GM18498 (cell line): Measurements from ENCODE around the gene LMF2.
A peak's percentile ranks its signal among the peaks of the same experiment; 100 is the strongest.
"Not testable (repeated sequence)": the region's sequence is repeated elsewhere in the genome, so short reads cannot be mapped to it uniquely, and the experiment has no call there.

ENCODE experiments used
- ATAC-seq: cut with Tn5 transposase; IDR thresholded peaks from one replicate; pipeline ENCODE4 v1.9.1; 2021; ENCODE audit warnings: mild to moderate bottlenecking, moderate library complexity; ENCODE audit not compliant: unreplicated experiment

The LMF2 gene

DNA sequence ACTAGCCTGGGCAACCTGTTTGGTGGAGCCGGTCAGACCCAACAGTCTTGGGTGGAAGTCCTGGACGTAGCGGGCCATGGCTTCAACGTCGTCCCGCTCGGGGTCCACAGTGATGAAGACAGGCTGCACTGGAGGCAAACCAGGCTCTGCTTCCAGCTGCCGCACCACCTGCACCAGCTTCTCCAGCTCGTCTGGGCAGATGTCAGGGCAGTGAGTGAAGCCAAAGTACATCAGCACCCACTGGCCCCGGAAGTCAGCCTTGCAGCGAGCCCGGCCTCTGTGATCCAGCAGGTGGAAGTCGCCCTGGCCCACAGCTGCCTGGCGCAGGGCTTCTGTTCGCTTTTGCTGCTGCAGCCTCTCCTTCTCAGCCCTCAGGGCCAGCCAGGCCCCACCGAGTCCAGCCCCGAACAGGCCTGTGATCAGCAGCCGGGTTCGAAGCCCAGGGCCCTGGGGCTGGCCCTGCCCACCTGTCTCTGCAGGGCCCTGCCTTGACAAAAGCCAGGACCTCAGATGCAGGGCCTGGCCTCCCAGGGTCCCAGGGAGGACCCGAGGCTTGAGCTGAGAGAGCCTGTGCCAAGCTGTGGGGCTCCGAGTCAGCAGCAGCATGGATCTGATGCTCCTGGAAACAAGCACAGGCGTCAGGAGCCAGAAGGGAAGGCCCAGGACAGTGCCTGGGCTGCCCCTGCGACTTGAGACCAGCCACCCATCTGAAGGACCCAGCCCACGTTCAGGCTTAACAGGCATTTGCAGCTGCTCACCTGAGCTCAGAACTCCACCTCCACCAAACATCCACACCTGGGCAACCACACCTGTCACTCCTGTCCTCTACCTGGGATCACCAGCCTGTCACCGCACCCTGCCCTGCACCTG, 16.5 kb upstream of the LMF2 start:
- no peak for ATAC-seq

DNA sequence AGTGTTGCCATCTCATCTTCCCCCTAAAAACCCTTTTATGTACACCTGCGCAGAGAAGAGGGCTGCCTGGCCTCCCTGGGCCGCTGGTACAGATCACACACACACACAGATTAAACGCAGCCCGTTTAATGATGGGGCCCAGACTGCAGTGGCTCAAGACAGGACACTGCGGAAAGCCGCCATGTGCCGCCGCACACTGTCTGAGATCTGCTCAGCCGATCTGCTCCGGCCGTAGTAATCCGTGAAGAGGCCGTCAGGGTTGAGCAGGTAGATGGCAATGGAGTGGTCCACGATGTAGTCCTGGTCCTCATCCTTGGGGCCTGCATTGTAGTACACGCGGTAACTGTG, 15.9 kb upstream of the LMF2 start:
- ATAC-seq = no peak

DNA sequence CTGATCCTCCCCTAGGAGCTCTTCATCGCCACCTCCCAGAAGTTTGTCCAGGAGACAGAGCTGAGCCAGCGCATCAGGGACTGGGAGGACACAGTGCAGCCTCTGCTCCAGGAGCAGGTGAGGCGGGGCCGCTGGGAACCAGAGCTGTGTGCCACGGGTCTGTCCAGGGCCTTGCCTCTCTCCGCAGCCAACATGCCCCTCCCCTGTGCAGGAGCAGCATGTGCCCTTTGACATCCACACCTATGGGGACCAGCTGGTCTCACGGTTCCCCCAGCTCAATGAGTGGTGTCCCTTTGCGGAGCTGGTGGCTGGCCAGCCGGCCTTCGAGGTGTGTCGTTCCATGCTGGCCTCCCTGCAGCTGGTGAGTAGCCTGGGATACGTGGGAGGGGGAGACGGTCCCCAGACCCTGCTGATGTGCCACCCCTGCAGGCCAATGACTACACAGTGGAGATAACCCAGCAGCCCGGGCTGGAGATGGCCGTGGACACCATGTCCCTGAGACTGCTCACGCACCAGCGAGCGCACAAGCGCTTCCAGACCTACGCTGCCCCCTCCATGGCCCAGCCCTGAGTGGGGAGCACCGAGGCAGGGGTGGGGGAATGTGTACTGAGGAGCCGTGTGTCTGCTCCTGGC, 15.4 kb upstream of the LMF2 start:
- ATAC-seq = no peak

DNA sequence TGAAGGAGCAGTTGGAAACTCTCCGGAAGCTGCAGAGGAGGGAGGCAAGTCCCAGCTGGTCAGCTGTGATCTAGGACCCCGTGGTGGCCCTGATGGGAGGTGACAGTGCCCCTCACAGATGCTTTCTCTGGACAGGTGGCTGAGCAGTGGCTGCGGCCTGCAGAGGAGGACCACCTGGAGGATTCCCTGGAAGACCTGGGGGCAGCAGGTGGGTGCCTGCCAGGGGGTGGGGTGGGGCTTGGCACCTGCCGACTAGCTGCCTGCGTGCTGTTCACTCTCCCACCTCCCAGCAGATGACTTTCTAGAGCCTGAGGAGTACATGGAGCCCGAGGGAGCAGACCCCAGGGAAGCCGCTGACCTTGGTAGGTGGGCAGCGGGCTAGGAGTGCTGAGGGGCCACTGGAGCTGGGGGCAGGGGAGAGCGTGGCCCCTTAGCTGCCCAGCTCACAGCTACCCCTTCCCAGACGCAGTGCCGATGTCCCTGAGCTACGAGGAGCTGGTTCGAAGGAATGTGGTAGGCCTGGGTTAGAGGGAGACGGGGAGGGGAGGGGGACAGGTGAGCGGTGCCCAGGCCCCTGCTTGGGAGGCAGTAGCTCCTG, 14.8 kb upstream of the LMF2 start:
- no peak for ATAC-seq

DNA sequence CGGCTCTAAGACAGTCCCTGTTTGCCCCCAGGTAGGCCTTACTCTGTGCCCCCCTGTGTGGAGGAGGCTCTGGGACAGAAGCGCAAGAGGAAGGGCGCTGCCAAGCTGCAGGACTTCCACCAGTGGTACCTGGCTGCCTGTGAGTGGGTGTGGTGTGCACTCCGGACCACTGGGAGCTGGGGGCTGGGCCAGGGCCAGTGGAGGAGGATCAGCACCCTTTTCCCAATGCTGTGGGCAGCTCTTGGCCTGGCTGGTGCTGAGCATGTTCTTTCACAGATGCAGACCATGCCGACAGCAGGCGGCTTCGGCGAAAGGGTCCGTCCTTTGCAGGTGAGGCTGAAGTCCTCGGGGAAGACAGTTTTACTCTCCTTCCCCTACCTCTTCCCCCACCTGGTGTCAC, 14.2 kb upstream of the LMF2 start:
- ATAC-seq = no peak

DNA sequence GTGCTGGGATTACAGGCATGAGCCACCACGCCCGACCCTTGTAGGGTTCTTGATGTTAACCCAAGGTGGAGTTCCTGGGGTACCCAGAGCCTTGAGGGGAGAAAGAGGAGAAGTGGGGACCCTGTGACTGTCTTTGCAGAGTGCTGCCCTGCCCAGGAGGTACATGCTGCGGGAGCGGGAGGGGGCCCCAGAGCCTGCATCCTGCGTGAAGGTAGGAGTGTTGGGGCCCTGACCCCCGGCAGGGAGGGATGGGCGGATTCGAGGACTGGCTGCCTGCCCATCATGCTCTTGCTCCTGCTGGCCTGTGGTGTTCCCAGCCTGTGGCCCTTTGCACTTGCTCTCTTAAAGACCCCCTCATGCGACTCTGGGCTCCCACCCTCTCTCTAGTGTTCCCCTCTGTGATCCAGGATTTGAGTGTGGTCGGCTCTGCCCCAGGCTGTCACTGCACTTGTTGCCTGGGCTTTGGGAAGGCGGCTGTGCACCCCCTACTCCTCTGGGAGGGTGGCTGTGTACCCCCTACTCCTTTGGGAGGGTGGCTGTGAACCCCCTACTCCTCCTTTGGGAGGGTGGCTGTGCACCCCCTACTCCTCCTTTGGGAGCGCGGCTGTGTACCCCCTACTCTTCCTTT, 13.4 kb upstream of the LMF2 start:
- no peak for ATAC-seq

DNA sequence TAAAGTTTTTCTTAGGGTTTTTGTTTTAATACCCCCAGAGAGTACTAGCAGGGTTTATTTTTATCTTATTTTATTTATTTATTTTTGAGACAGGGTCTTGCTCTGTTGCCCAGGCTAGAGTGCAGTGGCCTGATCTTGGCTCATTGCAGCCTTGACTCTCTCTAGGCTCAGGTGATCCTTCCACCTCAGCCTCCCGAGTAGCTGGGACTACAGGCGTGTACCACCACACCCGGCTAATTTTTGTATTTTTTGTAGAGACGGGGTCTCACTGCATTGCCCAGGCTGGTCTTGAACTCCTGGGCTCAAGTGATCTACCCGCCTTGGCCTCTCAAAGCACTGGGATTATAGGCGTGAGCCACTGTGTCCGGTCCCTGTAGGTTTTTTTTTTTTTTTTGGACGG, 12.7 kb upstream of the LMF2 start:
- ATAC-seq = not testable (repeated sequence)

DNA sequence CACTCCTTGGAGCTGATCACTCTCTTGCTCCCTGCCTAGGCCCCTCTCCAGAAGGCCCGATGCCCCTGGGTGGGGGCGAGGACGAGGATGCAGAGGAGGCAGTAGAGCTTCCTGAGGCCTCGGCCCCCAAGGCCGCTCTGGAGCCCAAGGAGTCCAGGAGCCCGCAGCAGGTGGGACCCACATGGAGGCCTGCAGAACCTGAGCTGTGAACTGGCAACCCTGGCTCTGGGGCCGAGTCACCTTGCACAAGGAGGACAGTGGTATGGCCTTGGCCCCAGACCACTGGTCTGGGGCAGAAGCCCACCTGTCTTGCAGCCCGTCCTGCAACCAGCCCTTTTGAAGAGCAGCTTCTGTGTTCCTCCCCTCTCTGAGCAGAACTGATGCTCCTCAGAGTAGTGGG, 11.6 kb upstream of the LMF2 start:
- no peak for ATAC-seq

DNA sequence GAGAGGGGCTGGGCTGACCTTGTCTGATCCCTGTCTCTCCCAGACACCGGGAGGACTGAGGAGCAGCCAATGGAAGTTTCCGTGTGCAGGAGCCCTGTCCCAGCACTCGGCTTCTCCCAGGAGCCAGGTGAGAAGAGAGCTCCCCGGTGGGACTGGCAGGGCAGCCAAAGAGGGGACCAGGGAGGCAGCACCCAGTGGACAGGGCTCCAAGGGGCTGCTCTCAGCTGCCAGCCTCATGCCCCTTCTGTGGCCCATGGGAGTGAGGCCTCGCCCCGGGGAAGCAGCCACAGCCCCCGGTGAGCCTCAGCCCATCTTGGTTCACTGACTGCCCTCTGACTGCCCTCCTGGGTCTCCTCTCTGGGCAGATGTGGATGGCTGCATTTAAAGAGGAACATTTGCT, 11.1 kb upstream of the LMF2 start:
- ATAC-seq = no peak

DNA sequence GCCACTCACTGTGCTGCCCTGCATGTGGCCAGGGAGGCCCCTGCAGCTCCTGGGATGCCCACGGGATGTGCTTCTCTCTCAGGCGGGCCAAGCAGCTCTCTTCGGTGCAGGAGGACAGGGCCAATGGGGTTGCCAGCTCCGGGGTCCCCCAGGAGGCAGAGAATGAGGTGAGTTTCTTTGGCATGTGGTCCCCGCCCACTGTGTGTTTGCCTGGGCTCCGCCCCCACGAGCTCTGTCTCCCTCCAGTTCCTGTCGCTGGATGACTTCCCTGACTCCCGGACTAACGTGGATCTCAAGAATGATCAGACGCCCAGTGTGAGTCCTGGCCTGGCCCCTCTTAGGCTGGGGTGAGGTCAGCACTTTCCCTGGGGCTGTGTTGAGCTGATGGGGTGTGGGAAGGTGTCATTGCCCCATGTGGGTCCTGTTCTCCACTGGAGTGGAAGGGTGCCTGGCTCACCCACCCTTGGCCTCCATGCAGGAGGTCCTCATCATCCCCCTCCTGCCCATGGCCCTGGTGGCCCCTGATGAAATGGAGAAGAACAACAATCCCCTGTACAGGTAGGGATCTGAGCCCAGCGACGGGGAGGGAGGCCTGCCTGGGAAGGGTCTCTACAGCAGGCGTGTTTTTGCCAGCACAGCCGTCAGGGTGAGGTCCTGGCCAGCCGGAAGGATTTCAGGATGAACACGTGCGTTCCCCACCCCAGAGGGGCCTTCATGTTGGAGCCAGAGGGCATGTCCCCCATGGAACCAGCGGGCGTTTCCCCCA, 10.2 kb upstream of the LMF2 start:
- ATAC-seq = no peak

DNA sequence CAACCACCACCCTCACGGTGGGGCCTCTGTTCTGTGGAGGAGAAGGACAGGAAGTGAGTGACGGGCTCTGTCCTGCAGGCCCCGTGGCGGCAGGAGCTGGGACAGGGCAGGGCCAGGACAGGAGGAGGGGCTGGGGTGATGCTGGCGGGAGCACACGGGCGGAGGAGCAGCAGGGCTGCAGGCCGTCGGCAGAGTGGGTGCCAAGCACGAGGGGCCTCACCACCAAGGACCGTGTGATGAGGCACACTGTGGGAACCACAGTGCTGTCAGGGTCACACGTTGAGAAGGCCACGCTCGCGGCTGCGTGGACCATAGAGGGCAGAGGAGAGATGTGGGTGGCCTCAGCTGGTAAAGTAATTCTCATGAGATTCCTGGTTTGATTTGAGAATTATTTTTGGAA, 9.4 kb upstream of the LMF2 start:
- no peak for ATAC-seq

DNA sequence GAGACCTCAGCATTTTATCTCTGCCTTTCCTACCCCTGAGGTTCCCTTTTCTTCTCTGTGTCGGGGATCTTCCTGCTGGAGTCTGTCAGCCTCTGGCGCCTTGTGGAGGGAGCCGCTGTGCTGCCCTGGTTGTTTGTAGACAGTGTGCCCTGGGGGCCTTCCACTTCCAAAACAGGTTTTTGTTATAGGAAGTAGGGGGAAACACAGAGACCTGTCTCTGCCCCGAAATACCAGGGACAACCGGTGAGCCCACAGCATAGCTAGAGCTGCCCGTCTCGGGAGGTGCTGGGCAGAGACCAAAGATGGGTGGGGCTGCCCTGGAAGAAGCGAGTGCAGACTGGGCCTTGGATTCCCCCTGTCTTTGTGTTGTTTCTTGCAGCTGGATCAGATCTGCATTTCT, 8.6 kb upstream of the LMF2 start:
- ATAC-seq = no peak

DNA sequence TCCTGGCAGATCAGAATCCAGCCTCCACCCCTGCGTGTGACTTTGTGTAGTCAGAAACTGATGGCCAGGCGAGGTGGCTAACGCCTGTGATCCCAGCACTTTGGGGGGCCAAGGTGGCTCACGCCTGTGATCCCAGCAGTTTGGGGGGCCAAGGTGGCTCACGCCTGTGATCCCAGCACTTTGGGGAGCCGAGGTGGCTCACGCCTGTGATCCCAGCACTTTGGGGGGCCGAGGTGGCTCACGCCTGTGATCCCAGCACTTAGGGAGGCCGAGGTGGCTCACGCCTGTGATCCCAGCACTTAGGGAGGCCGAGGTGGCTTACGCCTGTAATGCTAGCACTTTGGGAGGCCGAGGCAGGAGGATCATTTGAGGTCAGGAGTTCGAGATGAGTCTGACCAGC, 5.7 kb upstream of the LMF2 start:
- ATAC-seq = no peak

DNA sequence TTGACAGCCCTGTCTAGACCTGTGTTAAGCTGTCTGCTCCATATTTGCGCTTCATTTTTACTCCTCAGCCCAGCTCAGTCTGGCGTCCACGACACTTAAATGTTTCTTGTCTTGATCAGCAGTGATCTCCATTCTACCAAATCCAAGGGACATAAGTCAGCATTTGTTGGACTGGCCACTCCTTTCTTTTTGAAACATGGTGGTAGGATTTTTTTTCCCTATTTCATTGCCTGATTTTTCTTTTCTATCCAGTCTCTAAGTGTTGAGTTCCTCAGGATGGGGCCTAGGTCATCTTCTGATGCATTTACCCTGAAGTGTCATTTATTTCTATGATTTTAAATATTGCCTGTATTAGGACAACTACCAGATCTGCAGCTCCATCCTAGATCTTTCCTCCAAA, 1.4 kb upstream of the LMF2 start:
- ATAC-seq = no peak

DNA sequence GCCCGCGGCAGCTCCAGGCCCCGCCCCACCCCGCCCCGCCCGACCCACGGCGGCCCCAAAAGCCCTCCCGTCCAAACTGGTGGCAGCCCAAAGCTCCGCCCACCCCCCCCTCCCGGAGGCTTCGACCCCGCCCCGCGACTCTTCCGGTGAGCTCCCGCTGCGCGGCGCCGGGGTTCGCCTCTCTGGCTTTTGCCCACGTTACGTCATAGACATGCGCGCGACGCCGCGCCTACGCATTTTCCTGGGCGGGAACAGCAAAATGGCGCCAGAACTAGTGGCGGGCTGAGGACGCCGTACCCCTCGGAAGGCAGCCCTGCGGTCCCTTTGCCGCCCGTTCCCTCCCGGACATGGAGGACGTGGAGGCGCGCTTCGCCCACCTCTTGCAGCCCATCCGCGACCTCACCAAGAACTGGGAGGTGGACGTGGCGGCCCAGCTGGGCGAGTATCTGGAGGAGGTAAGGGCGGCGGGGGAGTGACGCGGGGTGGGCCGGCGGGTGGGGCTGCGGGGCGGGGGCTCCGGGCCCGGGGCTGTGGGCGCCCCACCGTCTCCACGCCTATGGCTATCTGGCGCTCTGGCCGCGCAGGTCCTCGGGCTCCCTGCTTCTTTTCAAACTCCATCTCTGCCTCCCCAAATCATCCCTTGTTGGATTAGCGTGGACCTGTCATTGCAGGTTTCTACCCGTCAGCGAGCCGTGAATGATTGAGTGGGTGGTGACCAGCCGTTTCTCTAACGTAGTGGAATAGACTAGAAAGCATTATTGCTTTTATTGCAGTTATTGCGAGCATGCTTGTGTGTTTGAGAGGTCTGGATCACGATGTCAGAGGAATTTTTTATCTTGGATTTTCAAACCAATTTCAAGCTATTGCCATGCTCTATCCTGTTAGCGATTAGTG, 736 bp upstream of the LMF2 start, which contains the start of gene NCAPH2:
Gene NCAPH2, plus strand, starts transcription at position 234 of the 894 bp plus-strand sequence. Its CDS starts 114 bp downstream, at position 348.
- peak; percentile 64 for ATAC-seq

DNA sequence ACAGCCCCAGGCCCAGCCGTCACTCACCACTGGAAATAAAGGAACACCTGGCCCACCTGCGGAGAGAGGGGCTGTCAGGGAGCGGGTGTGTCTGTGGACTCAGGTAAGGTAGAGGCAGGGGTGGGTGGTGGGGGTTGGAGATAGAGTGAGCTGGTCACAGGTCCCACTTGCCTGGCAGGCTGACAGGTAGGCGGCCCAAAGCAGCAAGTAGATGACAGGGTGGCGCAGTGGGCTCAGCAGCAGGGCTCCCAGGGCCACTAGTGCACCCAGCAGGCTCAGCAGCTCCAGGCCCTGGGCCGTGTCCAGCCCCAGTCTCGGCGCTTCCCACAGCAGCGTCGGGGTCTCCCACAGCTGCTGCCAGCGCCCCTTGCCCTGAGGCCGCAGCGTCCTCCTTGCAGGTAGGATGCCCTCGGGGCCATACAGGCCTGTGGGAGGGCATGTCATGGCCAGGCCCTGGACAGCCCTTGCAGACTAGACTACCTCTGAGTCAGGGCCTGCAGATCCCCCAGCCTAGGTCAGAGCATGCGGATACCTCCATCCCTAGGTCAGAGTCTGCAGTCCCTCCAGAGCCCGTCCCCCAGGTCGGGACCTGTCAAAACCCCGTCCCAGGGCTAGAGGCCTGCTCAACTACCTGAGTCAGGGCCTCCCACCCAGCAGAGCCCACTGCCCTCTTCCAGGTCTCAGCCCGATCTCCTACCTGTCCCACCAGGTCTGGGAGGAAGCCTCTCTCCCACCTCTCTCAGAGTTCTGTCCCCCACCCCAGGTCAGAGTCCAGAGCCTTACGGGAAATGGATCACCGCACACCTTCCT, 686 bp downstream of the LMF2 start:
- ATAC-seq = peak; percentile 9

DNA sequence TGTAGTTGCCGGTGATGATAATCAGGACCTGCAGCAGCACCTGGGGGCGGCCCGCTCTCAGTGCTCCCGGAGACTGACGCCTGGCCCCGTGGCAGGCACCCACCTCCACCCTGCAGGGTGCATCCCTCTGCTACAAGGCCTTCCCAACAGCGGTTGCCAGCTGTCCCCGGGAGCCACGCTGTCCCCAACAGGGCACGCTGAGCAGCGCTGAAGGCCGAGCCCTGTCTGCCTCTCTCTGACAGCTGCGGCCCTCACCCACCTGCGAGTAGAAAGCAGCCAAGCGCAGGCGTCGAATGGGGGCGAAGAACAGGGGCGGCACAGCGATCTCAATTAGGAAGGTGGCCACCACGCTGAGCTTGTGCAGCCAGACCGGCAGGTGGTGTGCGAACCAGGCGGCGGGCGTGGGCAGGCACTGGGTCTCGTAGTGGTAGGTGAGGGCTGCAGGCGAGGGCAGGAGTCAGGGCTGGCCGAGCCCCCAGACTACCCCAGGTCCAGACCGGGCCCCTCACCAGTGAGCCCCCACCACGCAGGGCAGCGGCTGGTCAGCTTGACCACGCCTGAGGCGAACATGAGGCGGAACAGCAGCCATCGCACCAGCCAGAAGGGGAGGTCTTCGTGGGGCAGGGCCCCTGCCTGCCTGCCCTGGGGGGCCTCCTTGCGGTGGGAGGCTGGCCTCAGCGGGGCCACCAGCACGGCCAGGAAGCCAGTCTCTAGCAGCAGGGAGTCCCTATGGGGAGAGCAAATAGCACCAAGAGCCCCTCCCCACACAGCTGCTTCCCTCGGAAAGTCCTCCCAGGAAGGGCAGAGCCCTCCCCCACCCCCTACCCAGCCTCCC, 1.5 kb downstream of the LMF2 start:
- no peak for ATAC-seq

DNA sequence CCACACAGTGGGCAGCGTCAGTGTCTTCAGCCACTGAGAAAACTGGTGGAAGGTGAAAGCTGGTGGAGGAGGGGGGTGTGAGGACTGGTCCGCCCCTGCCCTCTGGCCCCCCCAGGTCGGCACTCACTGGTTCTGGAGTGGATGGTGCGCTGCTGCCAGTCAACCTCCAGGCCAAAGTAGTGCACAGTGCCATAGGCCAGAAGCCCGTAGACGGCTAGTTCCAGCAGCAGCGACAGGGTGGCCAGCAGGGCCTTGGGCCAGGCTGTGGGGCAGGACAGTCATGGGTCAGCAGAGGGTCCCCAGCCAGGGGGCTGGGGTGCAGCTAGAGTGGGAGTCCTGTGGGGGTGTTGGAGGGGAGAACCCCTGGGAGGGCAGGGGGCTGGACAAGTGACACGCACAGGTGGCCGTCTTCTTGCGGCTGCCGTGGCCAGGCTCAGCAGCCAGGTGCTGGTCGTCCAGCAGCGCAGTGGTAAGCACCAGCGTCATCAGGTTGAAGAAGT, 2.2 kb downstream of the LMF2 start:
- no peak for ATAC-seq
